ENCODE data around the gene LGI4.

Gene LGI4

DNA sequence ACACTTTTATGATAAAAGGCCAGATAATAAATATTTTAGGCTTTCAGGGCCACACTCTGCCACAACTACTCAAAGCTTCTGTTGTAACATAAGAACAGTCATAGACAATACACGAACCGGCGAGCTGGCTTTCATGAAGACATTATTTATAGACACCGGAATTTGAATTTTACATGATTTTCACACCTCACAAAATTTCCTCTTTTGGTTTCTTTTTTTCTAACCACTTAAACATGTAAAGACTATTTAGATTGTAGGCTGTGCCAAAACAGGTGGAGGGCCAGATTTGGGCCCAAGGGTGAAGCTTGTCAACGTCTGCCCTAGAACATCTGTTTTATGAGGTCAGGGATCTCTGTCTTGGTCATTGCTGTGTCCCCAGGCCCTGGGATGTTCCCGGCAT lies 48.9 kb downstream of the LGI4 start:
- no peak for DNase-seq (ENCODE audit: low spot score)

DNA sequence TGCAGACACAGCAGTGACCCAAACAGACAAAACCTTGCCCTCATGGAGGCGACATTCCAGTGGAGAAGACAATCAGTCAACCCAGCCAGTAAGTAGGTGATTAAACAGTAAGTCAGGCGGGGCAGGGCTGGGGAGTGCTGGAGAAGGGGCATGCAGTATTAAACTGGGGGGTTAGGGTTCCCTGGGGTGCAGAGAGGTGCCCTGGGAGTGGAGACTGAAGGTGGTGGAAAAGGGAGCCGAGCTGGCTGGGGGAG lies 50.4 kb downstream of the LGI4 start:
- DNase-seq (ENCODE audit: low spot score): no peak

GRCh38 chr19:35083691-35084508 lies 51.0 kb downstream of the LGI4 start:
- no peak for DNase-seq (ENCODE audit: low spot score)

DNA sequence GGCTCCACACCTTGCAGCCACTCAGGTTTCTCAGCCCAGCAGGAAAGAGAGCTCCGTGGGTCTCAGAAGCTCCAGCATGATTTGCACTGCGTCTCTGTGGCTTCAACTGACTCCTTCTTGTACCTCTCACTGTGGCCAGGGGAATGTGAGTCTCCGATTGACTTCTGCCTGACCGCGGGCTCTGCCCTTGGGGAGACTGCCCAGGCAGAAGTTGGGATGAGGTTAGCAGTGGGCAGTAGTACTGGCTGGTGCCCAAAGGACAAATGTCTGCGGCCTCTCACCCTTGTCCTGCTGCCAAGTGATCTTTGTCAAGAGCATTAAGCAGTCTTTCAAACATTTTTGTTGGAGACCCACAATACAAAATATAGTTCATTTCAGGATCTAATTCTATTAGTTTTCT lies 53.7 kb downstream of the LGI4 start:
- DNase-seq (ENCODE audit: low spot score): no peak

- DNase-seq (ENCODE audit: low spot score): no peak
These were observed 54.2 kb downstream of the LGI4 start for GRCh38 chr19:35080613-35081170.

GRCh38 chr19:35079826-35080225 lies 55.0 kb downstream of the LGI4 start:
- no peak for DNase-seq (ENCODE audit: low spot score)

- no peak for DNase-seq (ENCODE audit: low spot score)
These were observed 57.2 kb downstream of the LGI4 start for GRCh38 chr19:35077411-35078223.

DNA sequence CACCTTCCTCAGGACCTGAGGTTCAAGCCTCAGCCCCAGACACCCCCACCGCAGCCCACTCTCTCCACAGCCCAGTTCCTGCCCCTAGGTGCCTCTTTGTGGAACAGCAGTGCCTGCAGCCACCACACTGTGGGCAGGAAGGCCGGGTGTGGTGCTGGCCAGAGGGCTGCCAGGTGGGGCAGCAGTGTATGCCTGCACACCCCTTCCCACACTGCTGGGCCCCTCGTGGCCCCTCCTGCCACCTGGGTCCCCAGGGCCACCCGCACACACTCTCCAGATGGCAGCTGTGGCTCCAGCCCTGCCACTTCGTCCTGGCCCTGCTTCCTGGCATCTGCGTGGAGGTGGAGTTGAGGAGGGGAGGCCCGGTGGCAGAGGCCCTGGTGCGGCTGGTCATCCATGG lies 58.2 kb downstream of the LGI4 start:
- DNase-seq (ENCODE audit: low spot score): no peak

GRCh38 chr19:35076026-35076370 lies 58.9 kb downstream of the LGI4 start:
- DNase-seq (ENCODE audit: low spot score): no peak

DNA sequence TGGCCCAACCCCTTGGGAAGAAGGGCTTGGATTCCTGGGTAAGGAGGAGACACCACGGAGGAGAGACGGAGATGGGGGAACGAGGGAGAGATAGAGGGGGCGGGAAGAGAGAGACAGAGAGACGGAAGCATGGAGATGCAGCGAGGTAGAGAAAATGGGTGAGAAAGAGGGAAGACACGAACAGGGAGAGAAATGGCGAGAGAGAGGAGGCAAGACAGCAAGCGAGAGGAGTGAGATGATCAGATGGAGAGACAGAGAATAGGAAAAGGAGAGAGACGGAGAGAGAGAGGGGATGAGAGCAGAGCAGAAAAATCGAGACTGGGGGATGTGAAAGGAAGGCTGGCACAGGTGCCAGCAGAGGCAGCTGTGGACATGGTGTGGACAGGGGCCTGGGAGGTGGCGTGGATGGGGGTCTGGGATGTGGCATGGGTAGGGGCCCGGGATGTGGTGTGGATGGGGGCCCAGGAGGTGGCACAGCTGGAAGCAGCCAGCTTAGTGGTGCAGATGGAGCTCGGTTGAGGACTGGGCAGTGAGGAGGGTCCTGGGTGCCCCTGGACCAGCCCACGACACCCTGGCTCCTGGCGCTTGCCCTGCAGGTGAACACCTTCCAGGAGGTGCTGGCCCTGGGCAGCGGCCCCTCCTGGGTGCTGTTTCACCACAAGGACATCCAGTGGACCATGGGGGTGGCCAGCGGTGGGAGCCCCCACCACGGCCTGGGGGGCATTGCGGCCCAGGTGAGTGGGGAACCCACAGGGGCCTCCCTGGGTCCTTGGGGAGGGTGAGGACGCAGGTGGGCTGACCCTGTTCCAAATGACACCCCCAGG lies 59.4 kb downstream of the LGI4 start:
- DNase-seq (ENCODE audit: low spot score): no peak

All from AG08396 (cell line).